IPS-15b (cell line): Measurements from ENCODE around the gene VPS26C.

Experiments
- H3K27me3 ChIP-seq: one replicate; pipeline ENCODE4 v1.6.1; 2013; ENCODE audit warnings: low read length; ENCODE audit not compliant: control insufficient read depth, insufficient read depth
- H3K36me3 ChIP-seq: one replicate; pipeline ENCODE4 v1.6.1; 2013; ENCODE audit warnings: low read length; ENCODE audit not compliant: control insufficient read depth, insufficient read depth
- H3K4me1 ChIP-seq: one replicate; pipeline ENCODE4 v1.6.1; 2013; ENCODE audit warnings: mild to moderate bottlenecking, low read length; ENCODE audit not compliant: control insufficient read depth, insufficient read depth
- H3K4me3 ChIP-seq: one replicate; pipeline ENCODE4 v1.5.1; 2013; ENCODE audit warnings: low read depth, low read length
- H3K9ac ChIP-seq: one replicate; pipeline ENCODE4 v1.6.1; 2013; ENCODE audit warnings: low read depth, mild to moderate bottlenecking, low read length
- H3K9me3 ChIP-seq: one replicate; pipeline ENCODE4 v1.6.1; 2013; ENCODE audit warnings: mild to moderate bottlenecking, low read length; ENCODE audit not compliant: control insufficient read depth, insufficient read depth

Gene VPS26C

GRCh38 chr21:37208056-37208721, 58.9 kb downstream of the VPS26C start:
- Histone ChIP-seq H3K4me3 (no peak overlapping the region), H3K9me3 (peaks cover 6% of the 10 kb centered on the region), H3K9ac (no peak overlapping the region), H3K4me1 (no peaks in the 10 kb centered on the region), H3K36me3 (no peaks in the 10 kb centered on the region), H3K27me3 (no peaks in the 10 kb centered on the region)

- H3K27me3 ChIP-seq = no peaks in the 10 kb centered on the region
- peaks cover 3% of the 10 kb centered on the region for H3K4me1 ChIP-seq
- H3K4me3 ChIP-seq = no peak overlapping the region
- no peaks in the 10 kb centered on the region for H3K36me3 ChIP-seq
- peaks cover 6% of the 10 kb centered on the region for H3K9me3 ChIP-seq
- H3K9ac ChIP-seq = no peak overlapping the region
Observed at GRCh38 chr21:37207441-37208009, 59.6 kb downstream of the VPS26C start.

GRCh38 chr21:37206496-37206895, 60.6 kb downstream of the VPS26C start:
- Histone ChIP-seq H3K27me3 (no peaks in the 10 kb centered on the region), H3K9ac (no peak overlapping the region), H3K36me3 (no peaks in the 10 kb centered on the region), H3K9me3 (peaks cover 6% of the 10 kb centered on the region), H3K4me3 (no peak overlapping the region), H3K4me1 (peaks cover 4% of the 10 kb centered on the region)

- Histone ChIP-seq H3K4me3 (no peak overlapping the region), H3K9me3 (peaks cover under 1% of the 10 kb centered on the region), H3K4me1 (peaks cover 4% of the 10 kb centered on the region), H3K36me3 (peaks cover 7% of the 10 kb centered on the region), H3K9ac (no peak overlapping the region), H3K27me3 (no peaks in the 10 kb centered on the region)
Observed at GRCh38 chr21:37204580-37204979, 62.6 kb downstream of the VPS26C start.

- no peak overlapping the region for H3K4me3 ChIP-seq
- H3K27me3 ChIP-seq = no peaks in the 10 kb centered on the region
- no peaks in the 10 kb centered on the region for H3K9me3 ChIP-seq
- H3K36me3 ChIP-seq = peaks cover 9% of the 10 kb centered on the region
- H3K4me1 ChIP-seq = peaks cover 4% of the 10 kb centered on the region
- H3K9ac ChIP-seq = no peak overlapping the region
Observed at GRCh38 chr21:37202221-37203110, 64.7 kb downstream of the VPS26C start.

- Histone ChIP-seq H3K27me3 (no peaks in the 10 kb centered on the region), H3K4me3 (no peak overlapping the region), H3K9ac (no peak overlapping the region), H3K9me3 (no peaks in the 10 kb centered on the region), H3K4me1 (peaks cover 4% of the 10 kb centered on the region), H3K36me3 (peaks cover 9% of the 10 kb centered on the region)
Observed at GRCh38 chr21:37200641-37201480, 66.3 kb downstream of the VPS26C start.

GRCh38 chr21:37199057-37199924, 67.8 kb downstream of the VPS26C start:
- Histone ChIP-seq H3K36me3 (peaks cover 9% of the 10 kb centered on the region), H3K27me3 (no peaks in the 10 kb centered on the region), H3K4me3 (no peak overlapping the region), H3K4me1 (peaks cover 4% of the 10 kb centered on the region), H3K9ac (no peak overlapping the region), H3K9me3 (no peaks in the 10 kb centered on the region)

GRCh38 chr21:37197746-37198145, 69.4 kb downstream of the VPS26C start:
- Histone ChIP-seq H3K4me3 (no peak overlapping the region), H3K4me1 (peaks cover 3% of the 10 kb centered on the region), H3K9ac (no peak overlapping the region), H3K27me3 (no peaks in the 10 kb centered on the region), H3K9me3 (no peaks in the 10 kb centered on the region), H3K36me3 (peaks cover 9% of the 10 kb centered on the region)

- Histone ChIP-seq H3K9me3 (no peaks in the 10 kb centered on the region), H3K4me3 (no peak overlapping the region), H3K36me3 (peaks cover 9% of the 10 kb centered on the region), H3K4me1 (no peaks in the 10 kb centered on the region), H3K9ac (no peak overlapping the region), H3K27me3 (no peaks in the 10 kb centered on the region)
Observed at GRCh38 chr21:37196847-37197246, 70.3 kb downstream of the VPS26C start.

GRCh38 chr21:37195610-37196009, 71.5 kb downstream of the VPS26C start:
- H3K36me3 ChIP-seq = peaks cover 3% of the 10 kb centered on the region
- no peak overlapping the region for H3K4me3 ChIP-seq
- H3K9me3 ChIP-seq = no peaks in the 10 kb centered on the region
- no peak overlapping the region for H3K9ac ChIP-seq
- H3K4me1 ChIP-seq = no peaks in the 10 kb centered on the region
- no peaks in the 10 kb centered on the region for H3K27me3 ChIP-seq
